ENCODE results near the gene COL25A1. TPM values are rescaled to one million over a fixed set of nuclear protein-coding genes. Genes with fewer than 3 reads are reported as not detected.

COL25A1 gene
- total and polyA plus RNA-seq, 11 donors: 0.19 to 1.8 (median 0.50) TPM

DNA sequence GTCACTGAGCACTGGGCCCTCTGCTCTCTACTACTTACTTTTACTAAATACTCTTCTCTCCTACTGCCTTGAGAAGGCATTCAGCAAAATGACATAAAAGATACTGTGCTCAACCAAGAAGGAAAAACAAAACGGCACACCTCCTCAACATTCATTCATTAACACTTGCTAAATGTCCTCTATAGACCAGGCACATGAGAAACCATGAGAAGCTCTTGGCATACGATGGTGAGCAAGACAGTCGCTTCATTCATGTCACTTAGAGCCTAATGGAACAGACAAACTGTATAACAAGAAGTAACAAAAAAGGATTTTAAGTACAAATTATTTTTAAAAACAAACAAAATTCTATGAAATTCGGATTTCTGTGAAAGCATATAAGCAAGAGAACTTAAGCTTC lies 38.7 kb downstream of the COL25A1 start:
- ATAC-seq: no peak
- Histone ChIP-seq H3K36me3 (no peaks in the 10 kb centered on the region), H3K27ac (no peak overlapping the region), H3K4me1 (no peaks in the 10 kb centered on the region), H3K27me3 (no peaks in the 10 kb centered on the region), H3K4me3 (no peak overlapping the region), H3K9me3 (no peaks in the 10 kb centered on the region)
- WGBS, 4 donors: 84 to 94% (median 90%) methylated on average over 4 of the region's 4 CpGs
- no peak for DNase-seq
- intact Hi-C loops (cut with DNase I): no loop called here
- TF ChIP-seq, protein P1, sequence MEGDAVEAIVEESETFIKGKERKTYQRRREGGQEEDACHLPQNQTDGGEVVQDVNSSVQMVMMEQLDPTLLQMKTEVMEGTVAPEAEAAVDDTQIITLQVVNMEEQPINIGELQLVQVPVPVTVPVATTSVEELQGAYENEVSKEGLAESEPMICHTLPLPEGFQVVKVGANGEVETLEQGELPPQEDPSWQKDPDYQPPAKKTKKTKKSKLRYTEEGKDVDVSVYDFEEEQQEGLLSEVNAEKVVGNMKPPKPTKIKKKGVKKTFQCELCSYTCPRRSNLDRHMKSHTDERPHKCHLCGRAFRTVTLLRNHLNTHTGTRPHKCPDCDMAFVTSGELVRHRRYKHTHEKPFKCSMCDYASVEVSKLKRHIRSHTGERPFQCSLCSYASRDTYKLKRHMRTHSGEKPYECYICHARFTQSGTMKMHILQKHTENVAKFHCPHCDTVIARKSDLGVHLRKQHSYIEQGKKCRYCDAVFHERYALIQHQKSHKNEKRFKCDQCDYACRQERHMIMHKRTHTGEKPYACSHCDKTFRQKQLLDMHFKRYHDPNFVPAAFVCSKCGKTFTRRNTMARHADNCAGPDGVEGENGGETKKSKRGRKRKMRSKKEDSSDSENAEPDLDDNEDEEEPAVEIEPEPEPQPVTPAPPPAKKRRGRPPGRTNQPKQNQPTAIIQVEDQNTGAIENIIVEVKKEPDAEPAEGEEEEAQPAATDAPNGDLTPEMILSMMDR (IDR thresholded peaks at IDR 0.05): no peak

DNA sequence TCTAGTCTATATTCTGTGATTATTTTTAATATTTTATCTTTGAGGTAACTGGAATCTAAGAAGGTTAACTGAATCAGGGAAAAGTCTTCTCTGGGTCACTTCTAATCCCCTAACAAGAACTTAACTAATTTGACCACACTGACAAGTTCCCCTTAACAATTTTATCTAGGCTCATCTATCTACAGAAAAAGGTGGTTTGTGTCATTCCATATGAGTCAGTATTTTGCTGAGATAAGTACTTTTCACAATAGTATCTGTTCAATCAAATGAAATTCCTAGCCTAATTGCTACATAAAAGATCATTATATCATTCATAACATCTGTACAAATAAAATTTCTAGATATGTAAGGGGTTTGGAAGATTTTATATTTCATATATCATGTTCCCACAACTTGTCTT lies 45.6 kb downstream of the COL25A1 start:
- Histone ChIP-seq H3K4me3 (no peak overlapping the region), H3K4me1 (no peaks in the 10 kb centered on the region), H3K36me3 (no peaks in the 10 kb centered on the region), H3K27me3 (no peaks in the 10 kb centered on the region), H3K9me3 (no peaks in the 10 kb centered on the region), H3K27ac (no peak overlapping the region)
- no peak for TF ChIP-seq POLR2A (IDR thresholded peaks at IDR 0.05)
- TF ChIP-seq, protein P1 (IDR thresholded peaks at IDR 0.05): no peak
- intact Hi-C loops (cut with DNase I): no loop called here
- DNase-seq (no peak), ATAC-seq (no peak)

DNA sequence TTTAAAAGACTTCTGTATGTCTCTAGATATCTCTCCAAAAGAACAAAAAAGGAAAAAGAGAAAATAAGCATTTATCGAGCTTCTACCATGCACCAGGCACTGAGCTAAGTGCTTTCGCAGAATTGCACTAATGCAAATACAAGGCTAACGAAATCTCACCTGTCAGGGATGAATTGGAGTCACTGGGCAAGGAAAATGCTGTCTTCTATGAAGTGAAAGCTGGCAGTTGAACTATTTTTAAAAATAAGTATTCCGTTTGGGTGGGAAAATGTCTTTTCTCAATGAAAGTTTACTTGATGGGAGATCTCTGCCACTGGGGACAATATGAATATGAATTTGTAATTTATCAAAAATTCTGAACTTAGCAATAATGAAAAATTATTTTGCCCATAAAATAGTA lies 47.6 kb downstream of the COL25A1 start:
- H3K4me3 ChIP-seq: no peak overlapping the region
- H3K9me3 ChIP-seq: no peaks in the 10 kb centered on the region
- H3K36me3 ChIP-seq: no peaks in the 10 kb centered on the region
- no peak overlapping the region for H3K27ac ChIP-seq
- WGBS, 4 donors: 92 to 94% (median 93%) methylated on average over 4 of the region's 4 CpGs
- DNase-seq: no peak
- TF ChIP-seq POLR2A (IDR thresholded peaks at IDR 0.05): no peak
- TF ChIP-seq, protein P1 (IDR thresholded peaks at IDR 0.05): no peak
- no peaks in the 10 kb centered on the region for H3K27me3 ChIP-seq
- intact Hi-C loops (cut with DNase I): no loop called here
- H3K4me1 ChIP-seq: no peaks in the 10 kb centered on the region
- no peak for ATAC-seq

DNA sequence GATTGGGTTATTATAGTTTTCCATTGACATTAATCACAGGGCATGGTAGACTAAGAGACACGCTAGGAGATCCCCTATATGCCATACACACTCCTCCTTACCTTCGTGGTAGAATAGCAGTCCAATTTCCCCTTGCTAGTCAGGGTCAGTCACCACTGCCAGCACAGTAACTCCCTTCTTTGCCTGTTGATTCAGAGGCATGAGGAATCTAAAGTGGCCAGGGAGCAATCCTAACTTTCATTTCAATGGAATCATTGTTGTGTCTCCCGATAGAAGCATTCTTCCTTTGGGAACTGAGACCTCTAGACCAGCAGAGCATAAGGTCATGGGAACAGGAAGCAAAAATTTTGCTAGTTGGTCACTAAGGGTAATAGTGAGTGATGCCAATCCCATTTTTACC lies 51.1 kb downstream of the COL25A1 start:
- Histone ChIP-seq H3K36me3 (no peaks in the 10 kb centered on the region), H3K27ac (no peak overlapping the region), H3K27me3 (no peaks in the 10 kb centered on the region), H3K4me3 (no peak overlapping the region), H3K4me1 (no peaks in the 10 kb centered on the region), H3K9me3 (no peaks in the 10 kb centered on the region)
- TF ChIP-seq, protein P1 (IDR thresholded peaks at IDR 0.05): no peak
- no peak for TF ChIP-seq POLR2A (IDR thresholded peaks at IDR 0.05)
- ATAC-seq (no peak), DNase-seq (no peak)
- WGBS, 4 donors: 70 to 78% (median 73%) methylated on average over 3 of the region's 3 CpGs
- intact Hi-C loops (cut with DNase I): no loop called here

All from heart left ventricle (tissue), 16 donors.